Cardiac muscle cell (in vitro differentiated cells and primary cell): Measurements from ENCODE around the gene HSD3B7. TPM values are rescaled to one million over a fixed set of nuclear protein-coding genes. Genes with fewer than 3 reads are reported as not detected.

Source experiments
- DNase-seq, 2 donors: peaks; one replicate each; pipeline versions ENCODE4 v3.0.0 to v3.0.0-alpha.2; 2010 to 2017; ENCODE audit warnings: low read depth in 1 of 2, low spot score in 1 of 2
- H3K27ac ChIP-seq: fragments of 200-600 bp; sonication (generic); 2 replicates; pipeline ENCODE4 v1.5.1; 2016
- H3K27me3 ChIP-seq: fragments of 200-600 bp; sonication (generic); 2 replicates; pipeline ENCODE4 v1.6.0; 2016; ENCODE audit warnings: control low read depth
- H3K36me3 ChIP-seq: fragments of 200-600 bp; sonication (generic); 2 replicates; pipeline ENCODE4 v1.5.1; 2016; ENCODE audit warnings: control low read depth
- H3K4me1 ChIP-seq: fragments of 200-600 bp; sonication (generic); 2 replicates; pipeline ENCODE4 v1.8.1; 2017; ENCODE audit warnings: low read depth, mild to moderate bottlenecking, mixed run types
- H3K4me3 ChIP-seq: fragments of 200-600 bp; sonication (generic); 2 replicates; pipeline ENCODE4 v1.5.1; 2016; ENCODE audit warnings: mild to moderate bottlenecking
- H3K9me3 ChIP-seq: fragments of 200-600 bp; sonication (generic); 2 replicates; pipeline ENCODE4 v1.5.1; 2017; ENCODE audit warnings: low read depth, mild to moderate bottlenecking, control low read depth
- polyA plus RNA-seq: library from polyadenylated mRNA; unstranded; fragments of >200 nt; fragmentation: Nextera tagmentation; extraction: Ambion mirVana; gene quantifications from 2 replicates; pipeline ENCODE4 v1.2.1, GENCODE V29; 2016
- total RNA-seq: library from RNA; depleted of rRNA; stranded (reverse); fragments of >200 nt; gene quantifications from 2 replicates; pipeline ENCODE4 v1.2.3, GENCODE V29; 2016
- TF ChIP-seq, protein P1 (sequence below): IDR thresholded peaks from 2 replicates; pipeline ENCODE4 v1.5.1; 2012; ENCODE audit warnings: low read depth, mild to moderate bottlenecking, low read length

HSD3B7 gene
- total and polyA plus RNA-seq, 2 experiments from 2014 or later: 5.8 to 8.5 TPM

GRCh38 chr16:30967795-30968194, 17.2 kb upstream of the HSD3B7 start:
- no peaks in the 10 kb centered on the region for H3K4me1 ChIP-seq
- TF ChIP-seq, protein P1, sequence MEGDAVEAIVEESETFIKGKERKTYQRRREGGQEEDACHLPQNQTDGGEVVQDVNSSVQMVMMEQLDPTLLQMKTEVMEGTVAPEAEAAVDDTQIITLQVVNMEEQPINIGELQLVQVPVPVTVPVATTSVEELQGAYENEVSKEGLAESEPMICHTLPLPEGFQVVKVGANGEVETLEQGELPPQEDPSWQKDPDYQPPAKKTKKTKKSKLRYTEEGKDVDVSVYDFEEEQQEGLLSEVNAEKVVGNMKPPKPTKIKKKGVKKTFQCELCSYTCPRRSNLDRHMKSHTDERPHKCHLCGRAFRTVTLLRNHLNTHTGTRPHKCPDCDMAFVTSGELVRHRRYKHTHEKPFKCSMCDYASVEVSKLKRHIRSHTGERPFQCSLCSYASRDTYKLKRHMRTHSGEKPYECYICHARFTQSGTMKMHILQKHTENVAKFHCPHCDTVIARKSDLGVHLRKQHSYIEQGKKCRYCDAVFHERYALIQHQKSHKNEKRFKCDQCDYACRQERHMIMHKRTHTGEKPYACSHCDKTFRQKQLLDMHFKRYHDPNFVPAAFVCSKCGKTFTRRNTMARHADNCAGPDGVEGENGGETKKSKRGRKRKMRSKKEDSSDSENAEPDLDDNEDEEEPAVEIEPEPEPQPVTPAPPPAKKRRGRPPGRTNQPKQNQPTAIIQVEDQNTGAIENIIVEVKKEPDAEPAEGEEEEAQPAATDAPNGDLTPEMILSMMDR: no peak
- no peak overlapping the region for H3K27ac ChIP-seq
- no peak overlapping the region for H3K4me3 ChIP-seq
- H3K27me3 ChIP-seq: no peaks in the 10 kb centered on the region
- DNase-seq: no peak
- peaks cover 57% of the 10 kb centered on the region for H3K36me3 ChIP-seq
- H3K9me3 ChIP-seq: no peaks in the 10 kb centered on the region

DNA sequence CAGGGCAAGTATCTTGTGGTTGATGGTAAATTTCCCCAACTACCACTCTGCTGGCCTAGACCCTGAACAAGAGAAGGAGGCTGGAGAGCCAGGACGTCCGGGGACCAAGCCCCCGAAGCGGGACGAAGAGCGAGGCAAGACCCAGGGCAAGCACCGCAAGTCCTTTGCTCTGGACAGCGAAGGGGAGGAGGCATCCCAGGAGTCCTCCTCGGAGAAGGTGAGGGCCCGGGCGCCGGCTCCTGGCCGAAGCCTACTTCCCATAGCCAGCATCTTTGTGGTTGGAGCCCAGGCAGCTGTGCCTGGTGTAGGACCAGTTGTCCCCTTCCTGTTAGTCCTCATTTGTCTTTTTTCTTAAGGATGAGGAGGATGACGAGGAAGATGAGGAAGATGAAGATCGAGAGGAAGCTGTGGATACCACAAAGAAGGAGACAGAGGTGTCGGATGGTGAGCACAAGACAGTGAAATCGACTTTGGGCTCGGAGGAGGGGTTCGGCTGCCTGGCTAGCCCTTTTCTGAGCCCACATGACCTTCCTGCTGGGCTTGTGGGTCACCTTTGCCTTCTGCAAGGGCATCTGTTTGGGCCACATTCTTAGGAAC, 15.7 kb upstream of the HSD3B7 start:
- Histone ChIP-seq H3K9me3 (no peaks in the 10 kb centered on the region), H3K4me1 (no peaks in the 10 kb centered on the region), H3K27ac (no peak overlapping the region), H3K36me3 (peaks cover 58% of the 10 kb centered on the region), H3K27me3 (no peaks in the 10 kb centered on the region), H3K4me3 (no peak overlapping the region)
- TF ChIP-seq, protein P1: no peak
- no peak for DNase-seq

- no peaks in the 10 kb centered on the region for H3K27me3 ChIP-seq
- H3K4me3 ChIP-seq: no peak overlapping the region
- H3K4me1 ChIP-seq: no peaks in the 10 kb centered on the region
- TF ChIP-seq, protein P1: no peak
- H3K9me3 ChIP-seq: no peaks in the 10 kb centered on the region
- peaks cover 54% of the 10 kb centered on the region for H3K36me3 ChIP-seq
- H3K27ac ChIP-seq: no peak overlapping the region
- no peak for DNase-seq
Observed at GRCh38 chr16:30971298-30971697, 13.7 kb upstream of the HSD3B7 start.

GRCh38 chr16:30972872-30973271, 12.1 kb upstream of the HSD3B7 start:
- Histone ChIP-seq H3K27ac (no peak overlapping the region), H3K9me3 (no peaks in the 10 kb centered on the region), H3K27me3 (no peaks in the 10 kb centered on the region), H3K4me1 (no peaks in the 10 kb centered on the region), H3K36me3 (peaks cover 57% of the 10 kb centered on the region), H3K4me3 (no peak overlapping the region)
- no peak for DNase-seq
- TF ChIP-seq, protein P1: no peak

DNA sequence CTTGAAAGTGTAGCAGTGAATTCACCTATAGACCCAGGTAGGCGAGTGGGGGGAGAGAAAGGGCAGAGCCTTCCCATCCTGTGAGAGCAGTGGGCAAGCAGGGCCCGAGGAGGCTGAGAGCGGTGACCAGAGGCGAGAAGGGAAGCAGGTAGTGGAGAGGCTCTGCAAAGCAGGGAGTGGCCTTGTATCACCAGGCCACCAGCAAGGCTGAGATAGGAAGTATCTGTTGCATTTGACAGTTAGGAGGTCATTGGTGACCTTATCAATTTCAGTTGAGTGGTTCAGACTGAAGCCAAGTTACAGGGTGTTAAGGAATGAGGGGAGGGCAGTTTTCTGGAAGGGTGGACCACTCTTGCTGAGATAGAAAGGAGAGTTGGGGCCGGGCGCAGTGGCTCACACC, 10.7 kb upstream of the HSD3B7 start:
- H3K4me1 ChIP-seq: no peaks in the 10 kb centered on the region
- H3K27ac ChIP-seq: no peak overlapping the region
- H3K36me3 ChIP-seq: peaks cover 51% of the 10 kb centered on the region
- TF ChIP-seq, protein P1: no peak
- H3K27me3 ChIP-seq: no peaks in the 10 kb centered on the region
- no peak overlapping the region for H3K4me3 ChIP-seq
- no peak for DNase-seq
- H3K9me3 ChIP-seq: no peaks in the 10 kb centered on the region
